Measurements from ENCODE around the gene SECISBP2.
"Not testable (repeated sequence)": the region's sequence is repeated elsewhere in the genome, so short reads cannot be mapped to it uniquely, and the experiment has no call there.

GRCh38 chr9:89343812-89344211 lies 25.5 kb downstream of the SECISBP2 start:
- TF ChIP-seq CTCF (conservative IDR thresholded peaks at IDR 0.05; ENCODE audit: low read depth, low read length); EZH2 (IDR thresholded peaks at IDR 0.05; ENCODE audit: low read length, unreplicated experiment); EZH2phosphoT487 (IDR thresholded peaks at IDR 0.05; ENCODE audit: borderline replicate concordance, low read length): not testable (repeated sequence)

All from PC-3 (cell line).